Measurements from ENCODE around the gene ELP1.

DNA sequence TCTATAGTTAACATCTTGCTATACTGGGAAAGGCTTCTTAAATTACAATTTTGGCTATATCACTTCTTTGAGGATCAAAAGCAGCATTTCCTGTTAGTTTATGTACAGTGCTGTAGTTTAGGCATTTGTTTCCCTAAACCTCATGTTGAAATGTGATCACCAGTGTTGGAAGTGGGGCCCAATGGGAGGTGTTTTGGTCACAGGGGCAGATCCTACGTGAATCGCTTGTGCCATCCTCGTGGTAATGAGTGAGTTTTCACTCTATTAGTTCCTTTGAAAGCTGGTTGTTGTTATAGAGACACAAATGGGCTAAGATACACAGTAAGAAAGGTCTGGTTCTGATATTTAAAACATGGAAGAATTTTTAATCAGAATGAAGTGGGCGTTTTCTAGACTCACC is 66.1 kb downstream of the ELP1 start:
- TF ChIP-seq, protein P1, sequence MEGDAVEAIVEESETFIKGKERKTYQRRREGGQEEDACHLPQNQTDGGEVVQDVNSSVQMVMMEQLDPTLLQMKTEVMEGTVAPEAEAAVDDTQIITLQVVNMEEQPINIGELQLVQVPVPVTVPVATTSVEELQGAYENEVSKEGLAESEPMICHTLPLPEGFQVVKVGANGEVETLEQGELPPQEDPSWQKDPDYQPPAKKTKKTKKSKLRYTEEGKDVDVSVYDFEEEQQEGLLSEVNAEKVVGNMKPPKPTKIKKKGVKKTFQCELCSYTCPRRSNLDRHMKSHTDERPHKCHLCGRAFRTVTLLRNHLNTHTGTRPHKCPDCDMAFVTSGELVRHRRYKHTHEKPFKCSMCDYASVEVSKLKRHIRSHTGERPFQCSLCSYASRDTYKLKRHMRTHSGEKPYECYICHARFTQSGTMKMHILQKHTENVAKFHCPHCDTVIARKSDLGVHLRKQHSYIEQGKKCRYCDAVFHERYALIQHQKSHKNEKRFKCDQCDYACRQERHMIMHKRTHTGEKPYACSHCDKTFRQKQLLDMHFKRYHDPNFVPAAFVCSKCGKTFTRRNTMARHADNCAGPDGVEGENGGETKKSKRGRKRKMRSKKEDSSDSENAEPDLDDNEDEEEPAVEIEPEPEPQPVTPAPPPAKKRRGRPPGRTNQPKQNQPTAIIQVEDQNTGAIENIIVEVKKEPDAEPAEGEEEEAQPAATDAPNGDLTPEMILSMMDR (IDR thresholded peaks at IDR 0.05): no peak
- TF ChIP-seq POLR2A (IDR thresholded peaks at IDR 0.05): no peak

Measured in testis (tissue), 2 donors.